ENCODE measurements around the gene FHIT. TPM values are rescaled to one million over a fixed set of nuclear protein-coding genes. Genes with fewer than 3 reads are reported as not detected.
"Not testable (repeated sequence)": the region's sequence is repeated elsewhere in the genome, so short reads cannot be mapped to it uniquely, and the experiment has no call there.

Gene FHIT
- total RNA-seq, 4 donors from 2014 or later, result 7.5 to 20.1 (median 13.5) TPM

GRCh38 chr3:59808446-59808845 is 1442.8 kb downstream of the FHIT start:
- H3K27ac ChIP-seq, result no peak overlapping the region
- no peaks in the 10 kb centered on the region for H3K27me3 ChIP-seq
- H3K9me3 ChIP-seq, result no peaks in the 10 kb centered on the region
- 53 to 88% methylated on average over 4 to 7 of the region's 7 CpGs for WGBS, 2 donors (ENCODE audit: low coverage in 1 of 2)
- TF ChIP-seq POLR2AphosphoS5 (IDR thresholded peaks at IDR 0.05), result no peak
- no peak for TF ChIP-seq CTCF (IDR thresholded peaks at IDR 0.05)
- no peak for TF ChIP-seq EP300 (IDR thresholded peaks at IDR 0.05; ENCODE audit: low read depth)
- TF ChIP-seq POLR2A (IDR thresholded peaks at IDR 0.05), result no peak
- in situ Hi-C loops (cut with MboI; ENCODE audit: low pct_ligation_motif_present in 1 of 4, low pct_unique_long_range_greater_than_20kb in 1 of 4, low sequenced_read_pairs in 3 of 4) (no loop called here), intact Hi-C loops (cut with DNase I; ENCODE audit: low total_unique reads) (no loop called here)
- no peaks in the 10 kb centered on the region for H3K36me3 ChIP-seq
- H3K4me3 ChIP-seq, result no peak overlapping the region
- DNase-seq, result no peak
- peaks cover 0 to 4% (median 1%) of the 10 kb centered on the region in 4 donors for H3K4me1 ChIP-seq

GRCh38 chr3:59803268-59803667 is 1448.0 kb downstream of the FHIT start:
- Histone ChIP-seq H3K36me3 (no peaks in the 10 kb centered on the region), H3K4me1 (no peaks in the 10 kb centered on the region), H3K9me3 (no peaks in the 10 kb centered on the region), H3K27me3 (no peaks in the 10 kb centered on the region), H3K27ac (no peak overlapping the region), H3K4me3 (no peak overlapping the region)
- DNase-seq, result no peak
- 92% methylated on average over 11 of the region's 11 CpGs; no CpG with 5 or more reads in 1 of the 2 donors for WGBS, 2 donors (ENCODE audit: low coverage in 1 of 2)
- TF ChIP-seq POLR2AphosphoS5 (IDR thresholded peaks at IDR 0.05) (no peak), EP300 (IDR thresholded peaks at IDR 0.05; ENCODE audit: low read depth) (no peak), CTCF (IDR thresholded peaks at IDR 0.05) (no peak), POLR2A (IDR thresholded peaks at IDR 0.05) (no peak)
- in situ Hi-C loops (cut with MboI; ENCODE audit: low pct_ligation_motif_present in 1 of 4, low pct_unique_long_range_greater_than_20kb in 1 of 4, low sequenced_read_pairs in 3 of 4), result no loop called here
- intact Hi-C loops (cut with DNase I; ENCODE audit: low total_unique reads), result no loop called here

- H3K4me1 ChIP-seq; in situ Hi-C loops (cut with MboI; ENCODE audit: low pct_ligation_motif_present in 1 of 4, low pct_unique_long_range_greater_than_20kb in 1 of 4, low sequenced_read_pairs in 3 of 4); H3K9me3 ChIP-seq; H3K27me3 ChIP-seq; H3K4me3 ChIP-seq; intact Hi-C loops (cut with DNase I; ENCODE audit: low total_unique reads); H3K36me3 ChIP-seq; DNase-seq; H3K27ac ChIP-seq: not testable (repeated sequence)
- 75 to 90% methylated on average over 3 to 5 of the region's 5 CpGs for WGBS, 2 donors (ENCODE audit: low coverage in 1 of 2)
These were observed 1448.8 kb downstream of the FHIT start for GRCh38 chr3:59802453-59802852.

- H3K27ac ChIP-seq, result no peak overlapping the region
- intact Hi-C loops (cut with DNase I; ENCODE audit: low total_unique reads), result no loop called here
- no peaks in the 10 kb centered on the region for H3K36me3 ChIP-seq
- H3K27me3 ChIP-seq, result no peaks in the 10 kb centered on the region
- in situ Hi-C loops (cut with MboI; ENCODE audit: low pct_ligation_motif_present in 1 of 4, low pct_unique_long_range_greater_than_20kb in 1 of 4, low sequenced_read_pairs in 3 of 4), result no loop called here
- H3K4me1 ChIP-seq, result no peaks in the 10 kb centered on the region
- no peak for DNase-seq
- H3K4me3 ChIP-seq, result no peak overlapping the region
- no peaks in the 10 kb centered on the region for H3K9me3 ChIP-seq
- no peak for TF ChIP-seq POLR2A (IDR thresholded peaks at IDR 0.05)
- WGBS, 2 donors (ENCODE audit: low coverage in 1 of 2), result 89 to 92% methylated on average over 1 to 2 of the region's 2 CpGs
These were observed 1449.2 kb downstream of the FHIT start for GRCh38 chr3:59802045-59802444.

GRCh38 chr3:59800481-59800880 is 1450.8 kb downstream of the FHIT start:
- DNase-seq, result no peak
- intact Hi-C loops (cut with DNase I; ENCODE audit: low total_unique reads), result no loop called here
- no peaks in the 10 kb centered on the region for H3K9me3 ChIP-seq
- no peaks in the 10 kb centered on the region for H3K27me3 ChIP-seq
- no peak overlapping the region for H3K4me3 ChIP-seq
- H3K4me1 ChIP-seq, result no peaks in the 10 kb centered on the region
- no peaks in the 10 kb centered on the region for H3K36me3 ChIP-seq
- WGBS, 2 donors (ENCODE audit: low coverage in 1 of 2), result 81 to 100% methylated on average over 1 to 2 of the region's 2 CpGs
- no peak overlapping the region for H3K27ac ChIP-seq
- no peak for TF ChIP-seq EP300 (IDR thresholded peaks at IDR 0.05; ENCODE audit: low read depth)
- no peak for TF ChIP-seq POLR2A (IDR thresholded peaks at IDR 0.05)
- no peak for TF ChIP-seq POLR2AphosphoS5 (IDR thresholded peaks at IDR 0.05)
- TF ChIP-seq CTCF (IDR thresholded peaks at IDR 0.05), result no peak
- in situ Hi-C loops (cut with MboI; ENCODE audit: low pct_ligation_motif_present in 1 of 4, low pct_unique_long_range_greater_than_20kb in 1 of 4, low sequenced_read_pairs in 3 of 4), result no loop called here

Measured in transverse colon (tissue), 4 donors.